GM21367 (cell line): ENCODE data around the gene EPN3.

Source experiments
- ATAC-seq: cut with Tn5 transposase; IDR thresholded peaks from one replicate; pipeline ENCODE4 v1.9.1; 2021; ENCODE audit not compliant: unreplicated experiment

Gene EPN3

GRCh38 chr17:50565402-50566350 lies 33.1 kb downstream of the EPN3 start:
- ATAC-seq, result no peak

GRCh38 chr17:50566886-50567285 lies 34.4 kb downstream of the EPN3 start:
- no peak for ATAC-seq

- no peak for ATAC-seq
Observed at GRCh38 chr17:50568659-50569058, 36.1 kb downstream of the EPN3 start.

GRCh38 chr17:50569592-50569991 lies 37.1 kb downstream of the EPN3 start:
- no peak for ATAC-seq

GRCh38 chr17:50570032-50570431 lies 37.5 kb downstream of the EPN3 start:
- no peak for ATAC-seq

GRCh38 chr17:50570528-50570927 lies 38.0 kb downstream of the EPN3 start:
- no peak for ATAC-seq

GRCh38 chr17:50571681-50572080 lies 39.1 kb downstream of the EPN3 start:
- ATAC-seq, result no peak

- no peak for ATAC-seq
Observed at GRCh38 chr17:50572541-50572940, 40.0 kb downstream of the EPN3 start.

GRCh38 chr17:50573866-50574611 lies 41.5 kb downstream of the EPN3 start:
- ATAC-seq, result no peak

- no peak for ATAC-seq
Observed at GRCh38 chr17:50575581-50576210, 43.2 kb downstream of the EPN3 start.

- ATAC-seq, result no peak
Observed at GRCh38 chr17:50576864-50577263, 44.3 kb downstream of the EPN3 start.

GRCh38 chr17:50577451-50577954 lies 45.0 kb downstream of the EPN3 start:
- ATAC-seq, result no peak

- ATAC-seq, result no peak
Observed at GRCh38 chr17:50578173-50578572, 45.6 kb downstream of the EPN3 start.

GRCh38 chr17:50579399-50579798 lies 46.9 kb downstream of the EPN3 start:
- no peak for ATAC-seq

- no peak for ATAC-seq
Observed at GRCh38 chr17:50580646-50581045, 48.1 kb downstream of the EPN3 start.

- ATAC-seq, result no peak
Observed at GRCh38 chr17:50581316-50581715, 48.8 kb downstream of the EPN3 start.

- ATAC-seq, result no peak
Observed at GRCh38 chr17:50582741-50583140, 50.2 kb downstream of the EPN3 start.

- no peak for ATAC-seq
Observed at GRCh38 chr17:50583641-50584040, 51.1 kb downstream of the EPN3 start.

- no peak for ATAC-seq
Observed at GRCh38 chr17:50584116-50584515, 51.6 kb downstream of the EPN3 start.

GRCh38 chr17:50584749-50585148 lies 52.2 kb downstream of the EPN3 start:
- no peak for ATAC-seq

GRCh38 chr17:50585346-50585745 lies 52.8 kb downstream of the EPN3 start:
- no peak for ATAC-seq
